ENCODE measurements around the gene MAP3K14.

MAP3K14 gene

GRCh38 chr17:45244725-45245656 is 71.8 kb downstream of the MAP3K14 start:
- no peaks in the 10 kb centered on the region for H3K9me3 ChIP-seq (replicated peaks; ENCODE audit: insufficient read depth, low read length)
- no peak overlapping the region for H3K4me2 ChIP-seq (ENCODE audit: low read depth, low read length)
- H3K4me1 ChIP-seq (ENCODE audit: low read length): peaks cover 17% of the 10 kb centered on the region
- H3K79me2 ChIP-seq (ENCODE audit: low read length): peaks cover 39% of the 10 kb centered on the region
- no peak for DNase-seq
- no peak overlapping the region for H3K9ac ChIP-seq (ENCODE audit: low read length)
- peaks cover 29% of the 10 kb centered on the region for H3F3A ChIP-seq (ENCODE audit: insufficient read depth, low read length)
- peaks cover 4% of the 10 kb centered on the region for H3K36me3 ChIP-seq (replicated peaks; ENCODE audit: insufficient read depth, low read length)
- no peak overlapping the region for H3K27ac ChIP-seq (ENCODE audit: low read length)
- no peaks in the 10 kb centered on the region for H3K27me3 ChIP-seq (replicated peaks; ENCODE audit: insufficient read depth, low read length)
- H2AFZ ChIP-seq (ENCODE audit: low read length): no peak overlapping the region
- H3K9me2 ChIP-seq (replicated peaks; ENCODE audit: insufficient read depth, low read length): no peaks in the 10 kb centered on the region
- TF ChIP-seq CTCF (IDR thresholded peaks at IDR 0.05; ENCODE audit: low read length): no peak
- no peak for TF ChIP-seq EZH2 (optimal IDR thresholded peaks at IDR 0.05; ENCODE audit: low read depth, low read length)
- TF ChIP-seq EZH2phosphoT487 (IDR thresholded peaks at IDR 0.05; ENCODE audit: low read length): no peak
- 0 out of 2 replicates have a peak, but pooled peaks cover 2% of the 10 kb centered on the region for H4K20me1 ChIP-seq (ENCODE audit: insufficient read depth, low read length)
- H3K4me3 ChIP-seq (ENCODE audit: low read length): no peak overlapping the region

- no peak overlapping the region for H2AFZ ChIP-seq (ENCODE audit: low read length)
- DNase-seq: no peak
- no peak overlapping the region for H3K4me3 ChIP-seq (ENCODE audit: low read length)
- no peaks in the 10 kb centered on the region for H3K9me3 ChIP-seq (replicated peaks; ENCODE audit: insufficient read depth, low read length)
- peaks cover 17% of the 10 kb centered on the region for H3K4me1 ChIP-seq (ENCODE audit: low read length)
- H3K9me2 ChIP-seq (replicated peaks; ENCODE audit: insufficient read depth, low read length): no peaks in the 10 kb centered on the region
- no peak overlapping the region for H3K9ac ChIP-seq (ENCODE audit: low read length)
- TF ChIP-seq EZH2 (optimal IDR thresholded peaks at IDR 0.05; ENCODE audit: low read depth, low read length) (no peak), EZH2phosphoT487 (IDR thresholded peaks at IDR 0.05; ENCODE audit: low read length) (no peak), CTCF (IDR thresholded peaks at IDR 0.05; ENCODE audit: low read length) (no peak)
- H3K4me2 ChIP-seq (ENCODE audit: low read depth, low read length): no peak overlapping the region
- H3K27me3 ChIP-seq (replicated peaks; ENCODE audit: insufficient read depth, low read length): no peaks in the 10 kb centered on the region
- H3K27ac ChIP-seq (ENCODE audit: low read length): no peak overlapping the region
- peaks cover 29% of the 10 kb centered on the region for H3F3A ChIP-seq (ENCODE audit: insufficient read depth, low read length)
- 0 out of 2 replicates have a peak, but pooled peaks cover 2% of the 10 kb centered on the region for H4K20me1 ChIP-seq (ENCODE audit: insufficient read depth, low read length)
- peaks cover 44% of the 10 kb centered on the region for H3K79me2 ChIP-seq (ENCODE audit: low read length)
- peaks cover 10% of the 10 kb centered on the region for H3K36me3 ChIP-seq (replicated peaks; ENCODE audit: insufficient read depth, low read length)
Measured at GRCh38 chr17:45243750-45244149, 73.1 kb downstream of the MAP3K14 start.

GRCh38 chr17:45242029-45242414 is 74.8 kb downstream of the MAP3K14 start:
- Histone ChIP-seq H3K27me3 (replicated peaks; ENCODE audit: insufficient read depth, low read length) (no peaks in the 10 kb centered on the region), H3K9ac (ENCODE audit: low read length) (no peak overlapping the region), H3K9me2 (replicated peaks; ENCODE audit: insufficient read depth, low read length) (no peaks in the 10 kb centered on the region), H3K79me2 (ENCODE audit: low read length) (peaks cover 56% of the 10 kb centered on the region), H4K20me1 (ENCODE audit: insufficient read depth, low read length) (0 out of 2 replicates have a peak, but pooled peaks cover 2% of the 10 kb centered on the region), H3K27ac (ENCODE audit: low read length) (no peak overlapping the region), H3K9me3 (replicated peaks; ENCODE audit: insufficient read depth, low read length) (no peaks in the 10 kb centered on the region), H3K4me1 (ENCODE audit: low read length) (peaks cover 13% of the 10 kb centered on the region), H3K4me2 (ENCODE audit: low read depth, low read length) (no peak overlapping the region), H3K4me3 (ENCODE audit: low read length) (no peak overlapping the region), H3K36me3 (replicated peaks; ENCODE audit: insufficient read depth, low read length) (peaks cover 25% of the 10 kb centered on the region), H3F3A (ENCODE audit: insufficient read depth, low read length) (peaks cover 24% of the 10 kb centered on the region), H2AFZ (ENCODE audit: low read length) (no peak overlapping the region)
- DNase-seq: no peak
- TF ChIP-seq EZH2 (optimal IDR thresholded peaks at IDR 0.05; ENCODE audit: low read depth, low read length) (no peak), EZH2phosphoT487 (IDR thresholded peaks at IDR 0.05; ENCODE audit: low read length) (no peak), CTCF (IDR thresholded peaks at IDR 0.05; ENCODE audit: low read length) (no peak)

Measured in MM.1S (cell line).